22Rv1 (cell line): ENCODE results near the gene CATSPERB.

Experiments used
- H3K27ac ChIP-seq: fragments of 450-650 bp; 2 replicates; pipeline ENCODE4 v1.5.1; 2017
- ZFX ChIP-seq: fragments of 450-650 bp; IDR thresholded peaks from 2 replicates; pipeline ENCODE4 v1.6.1; 2017; ENCODE audit warnings: antibody characterized with exemption, borderline replicate concordance
- TF ChIP-seq, protein P1 (sequence below): fragments of 450-650 bp; IDR thresholded peaks from 2 replicates; pipeline ENCODE4 v1.5.1; 2017; ENCODE audit warnings: mild to moderate bottlenecking

CATSPERB gene

GRCh38 chr14:91719839-91720238 lies 12.0 kb downstream of the CATSPERB start:
- TF ChIP-seq ZFX: no peak
- TF ChIP-seq, protein P1, sequence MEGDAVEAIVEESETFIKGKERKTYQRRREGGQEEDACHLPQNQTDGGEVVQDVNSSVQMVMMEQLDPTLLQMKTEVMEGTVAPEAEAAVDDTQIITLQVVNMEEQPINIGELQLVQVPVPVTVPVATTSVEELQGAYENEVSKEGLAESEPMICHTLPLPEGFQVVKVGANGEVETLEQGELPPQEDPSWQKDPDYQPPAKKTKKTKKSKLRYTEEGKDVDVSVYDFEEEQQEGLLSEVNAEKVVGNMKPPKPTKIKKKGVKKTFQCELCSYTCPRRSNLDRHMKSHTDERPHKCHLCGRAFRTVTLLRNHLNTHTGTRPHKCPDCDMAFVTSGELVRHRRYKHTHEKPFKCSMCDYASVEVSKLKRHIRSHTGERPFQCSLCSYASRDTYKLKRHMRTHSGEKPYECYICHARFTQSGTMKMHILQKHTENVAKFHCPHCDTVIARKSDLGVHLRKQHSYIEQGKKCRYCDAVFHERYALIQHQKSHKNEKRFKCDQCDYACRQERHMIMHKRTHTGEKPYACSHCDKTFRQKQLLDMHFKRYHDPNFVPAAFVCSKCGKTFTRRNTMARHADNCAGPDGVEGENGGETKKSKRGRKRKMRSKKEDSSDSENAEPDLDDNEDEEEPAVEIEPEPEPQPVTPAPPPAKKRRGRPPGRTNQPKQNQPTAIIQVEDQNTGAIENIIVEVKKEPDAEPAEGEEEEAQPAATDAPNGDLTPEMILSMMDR: no peak

DNA sequence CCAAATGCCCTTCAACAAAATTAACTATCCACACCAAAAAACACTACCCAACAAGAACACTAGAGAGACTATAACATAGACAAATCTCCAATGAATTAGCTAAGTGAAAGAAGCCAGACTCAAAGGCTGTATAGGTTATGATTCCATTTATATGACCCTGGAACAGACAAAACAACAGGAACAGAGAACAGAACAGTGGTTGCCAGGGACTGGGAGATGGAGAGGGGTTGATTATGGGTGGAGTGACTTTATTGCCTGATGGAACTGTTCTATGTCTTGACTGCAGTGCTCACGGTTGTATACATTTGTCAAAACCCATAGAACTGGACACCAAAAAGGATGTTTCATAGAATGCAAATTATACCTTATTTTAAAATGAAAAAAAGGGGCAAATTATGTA lies 14.9 kb downstream of the CATSPERB start:
- TF ChIP-seq, protein P1: no peak
- TF ChIP-seq ZFX: no peak
- H3K27ac ChIP-seq: no peak overlapping the region

More at GRCh38 chr14:91719839-91720238, 12.0 kb downstream of the CATSPERB start:
- H3K27ac ChIP-seq: no peak overlapping the region

DNA sequence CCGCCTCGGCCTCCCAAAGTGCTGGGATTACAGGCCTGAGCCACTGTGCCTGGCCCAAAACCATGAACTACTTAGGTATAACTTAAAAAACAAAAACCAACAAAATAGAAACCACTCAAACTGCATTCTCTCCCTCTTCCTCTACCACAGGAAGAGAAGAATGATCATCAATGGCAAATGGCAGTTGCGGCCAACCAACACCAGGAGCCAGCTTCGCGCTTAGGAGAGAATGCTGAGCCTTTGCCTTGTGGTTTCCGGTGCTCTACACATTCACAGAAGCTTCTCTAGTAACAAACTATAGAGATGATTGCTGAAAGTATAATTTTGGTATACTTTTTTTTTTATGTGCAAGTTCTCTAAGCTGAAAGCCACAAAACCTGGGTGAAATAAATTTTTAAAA lies 17.1 kb downstream of the CATSPERB start:
- TF ChIP-seq, protein P1: no peak
- TF ChIP-seq ZFX: no peak
- no peak overlapping the region for H3K27ac ChIP-seq

GRCh38 chr14:91708795-91709194 lies 23.1 kb downstream of the CATSPERB start:
- TF ChIP-seq ZFX: no peak
- TF ChIP-seq, protein P1: no peak
- H3K27ac ChIP-seq: no peak overlapping the region

DNA sequence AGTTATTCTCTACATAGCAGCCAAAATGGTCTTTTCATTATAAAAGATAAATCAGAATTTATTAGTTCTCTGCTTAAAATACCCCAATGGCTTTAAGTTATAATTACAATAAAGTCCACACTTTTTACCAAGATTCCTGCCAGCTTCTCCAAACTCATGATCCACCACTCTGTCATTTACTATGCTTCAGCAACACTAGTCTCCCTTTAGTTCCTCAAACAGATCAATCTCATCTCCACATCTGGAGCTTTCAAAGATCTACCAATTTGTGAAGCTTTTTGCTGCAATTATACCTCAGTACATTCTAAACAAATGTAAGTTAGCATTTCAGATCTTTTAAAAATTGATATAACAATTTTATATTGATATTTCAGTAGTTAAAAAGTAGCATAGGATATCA lies 24.9 kb downstream of the CATSPERB start:
- H3K27ac ChIP-seq: no peak overlapping the region
- TF ChIP-seq, protein P1: no peak
- TF ChIP-seq ZFX: no peak

DNA sequence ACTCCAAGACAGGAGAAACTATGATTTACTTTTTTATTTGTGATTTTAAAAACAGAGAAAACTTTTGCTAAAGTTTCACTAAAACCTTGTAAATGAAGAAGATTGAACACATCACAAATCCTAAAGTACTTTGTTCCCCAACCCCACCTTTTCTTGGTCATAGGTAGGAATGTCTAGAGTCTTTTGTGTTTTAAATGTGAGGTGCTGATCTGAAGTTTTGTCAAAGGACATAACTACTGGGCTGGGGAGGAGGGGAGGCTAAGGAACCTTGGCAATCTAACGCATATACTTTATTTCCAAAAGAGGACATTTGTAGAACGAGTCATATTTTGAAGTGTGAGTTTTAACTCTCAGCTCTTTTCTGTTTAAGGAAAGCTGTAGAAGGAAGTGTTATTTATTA lies 37.2 kb downstream of the CATSPERB start:
- no peak for TF ChIP-seq ZFX
- TF ChIP-seq, protein P1: no peak
- no peak overlapping the region for H3K27ac ChIP-seq

- no peak overlapping the region for H3K27ac ChIP-seq
- TF ChIP-seq, protein P1: no peak
- no peak for TF ChIP-seq ZFX
Observed at GRCh38 chr14:91693346-91693745, 38.5 kb downstream of the CATSPERB start.
